Measurements from ENCODE around the gene TOM1L2.
"Not testable (repeated sequence)": the region's sequence is repeated elsewhere in the genome, so short reads cannot be mapped to it uniquely, and the experiment has no call there.

TOM1L2 gene

DNA sequence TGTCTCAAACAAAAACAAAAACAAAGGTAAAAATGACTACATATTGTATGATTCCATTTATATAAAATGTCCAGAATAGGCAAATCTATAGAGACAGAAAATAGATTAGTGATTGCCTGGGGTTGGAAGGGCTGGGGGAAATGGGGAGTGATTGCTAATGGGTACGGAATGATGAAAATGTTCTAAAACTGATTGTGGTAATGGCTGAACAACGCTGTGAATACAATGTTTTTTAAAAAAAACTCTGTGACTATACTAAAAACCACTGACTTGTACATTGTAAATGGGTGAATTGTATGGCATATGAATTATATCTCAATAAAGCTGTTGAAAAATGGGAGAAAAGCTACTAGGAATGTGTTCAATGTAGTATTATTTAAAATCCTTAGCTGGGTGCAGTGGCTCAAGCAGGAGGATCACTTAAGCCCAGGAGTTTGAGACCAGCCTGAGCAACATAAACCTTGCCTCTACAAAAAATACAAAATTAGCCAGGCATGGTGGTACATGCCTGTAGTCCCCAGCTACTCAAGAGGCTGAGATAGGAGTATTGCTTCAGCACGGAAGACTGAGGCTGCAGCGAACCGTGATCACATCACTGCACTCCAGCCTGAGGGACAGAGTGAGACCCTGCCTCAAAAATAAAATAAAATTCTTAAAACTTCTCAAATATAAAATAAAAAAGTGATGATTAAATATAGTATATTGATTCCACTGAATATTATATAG is 47.9 kb downstream of the TOM1L2 start:
- no peak for DNase-seq (ENCODE audit: low read depth)

DNA sequence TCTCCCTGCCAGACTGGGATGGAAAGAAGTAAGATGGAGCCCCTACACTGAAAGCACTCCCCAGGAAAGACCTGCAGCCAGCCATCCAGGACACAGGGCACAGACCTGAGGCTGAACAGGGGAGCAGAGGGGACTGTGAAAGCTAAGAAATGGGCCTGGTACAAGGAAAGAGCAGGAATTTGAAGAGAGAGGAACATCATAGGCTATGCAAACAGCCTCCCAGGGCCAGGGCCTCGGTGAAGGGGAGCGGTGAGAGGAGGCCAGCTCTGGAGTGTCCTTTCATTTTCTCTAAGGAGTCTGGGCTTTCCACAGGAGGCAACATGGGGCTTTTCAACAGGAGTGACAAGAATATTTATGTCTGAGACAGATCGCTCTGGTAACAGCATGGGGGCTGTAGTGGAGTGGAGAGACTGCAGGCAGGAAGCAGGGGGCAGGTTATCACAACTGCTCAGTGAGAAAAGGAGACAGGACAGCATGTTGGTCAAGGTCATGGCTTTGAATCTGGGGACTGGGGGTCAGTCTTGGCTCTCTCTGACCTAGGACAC is 50.1 kb downstream of the TOM1L2 start:
- DNase-seq (ENCODE audit: low read depth): no peak

DNA sequence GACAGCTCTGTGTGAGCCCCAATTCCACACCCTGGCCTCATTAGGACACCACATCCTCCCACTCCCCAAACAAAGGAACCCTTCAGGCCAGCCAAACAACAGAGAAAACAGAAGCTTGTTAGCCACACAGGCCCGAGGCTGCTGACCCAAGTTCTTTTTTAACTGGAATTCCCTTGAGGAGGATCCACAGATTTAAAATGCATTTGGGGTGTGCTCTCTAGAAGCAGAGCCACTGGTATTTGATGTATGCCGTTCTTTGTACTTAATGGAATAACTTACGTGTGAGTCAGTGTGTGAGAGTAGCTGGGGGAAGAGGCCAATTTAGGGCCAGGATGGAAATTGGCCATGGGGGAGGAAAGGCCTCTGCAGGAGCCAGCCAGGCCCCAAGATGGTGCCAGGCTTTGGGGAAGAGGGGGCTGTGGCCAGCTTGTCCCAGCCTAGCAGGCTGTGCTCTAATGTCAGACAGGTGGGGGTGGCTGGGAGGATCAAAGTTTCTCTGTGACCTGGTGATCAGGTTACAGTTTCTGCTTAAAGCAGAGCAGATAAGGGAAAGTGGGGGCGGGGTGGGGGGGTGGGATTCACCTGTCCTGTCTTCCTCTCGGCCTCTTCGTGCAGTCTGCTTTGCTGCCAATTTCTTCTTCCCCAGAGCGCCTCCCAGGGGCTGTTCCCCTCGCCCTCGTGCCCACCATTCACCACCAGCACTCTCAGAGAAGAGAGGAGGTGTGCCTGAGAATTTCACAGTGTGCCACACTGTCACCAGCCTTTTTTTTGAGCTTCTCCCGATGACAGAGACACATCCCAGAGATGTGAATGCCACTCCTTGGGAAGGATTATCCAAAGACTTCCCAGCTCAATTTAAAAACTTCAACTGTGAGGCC is 50.8 kb downstream of the TOM1L2 start:
- no peak for DNase-seq (ENCODE audit: low read depth)

DNA sequence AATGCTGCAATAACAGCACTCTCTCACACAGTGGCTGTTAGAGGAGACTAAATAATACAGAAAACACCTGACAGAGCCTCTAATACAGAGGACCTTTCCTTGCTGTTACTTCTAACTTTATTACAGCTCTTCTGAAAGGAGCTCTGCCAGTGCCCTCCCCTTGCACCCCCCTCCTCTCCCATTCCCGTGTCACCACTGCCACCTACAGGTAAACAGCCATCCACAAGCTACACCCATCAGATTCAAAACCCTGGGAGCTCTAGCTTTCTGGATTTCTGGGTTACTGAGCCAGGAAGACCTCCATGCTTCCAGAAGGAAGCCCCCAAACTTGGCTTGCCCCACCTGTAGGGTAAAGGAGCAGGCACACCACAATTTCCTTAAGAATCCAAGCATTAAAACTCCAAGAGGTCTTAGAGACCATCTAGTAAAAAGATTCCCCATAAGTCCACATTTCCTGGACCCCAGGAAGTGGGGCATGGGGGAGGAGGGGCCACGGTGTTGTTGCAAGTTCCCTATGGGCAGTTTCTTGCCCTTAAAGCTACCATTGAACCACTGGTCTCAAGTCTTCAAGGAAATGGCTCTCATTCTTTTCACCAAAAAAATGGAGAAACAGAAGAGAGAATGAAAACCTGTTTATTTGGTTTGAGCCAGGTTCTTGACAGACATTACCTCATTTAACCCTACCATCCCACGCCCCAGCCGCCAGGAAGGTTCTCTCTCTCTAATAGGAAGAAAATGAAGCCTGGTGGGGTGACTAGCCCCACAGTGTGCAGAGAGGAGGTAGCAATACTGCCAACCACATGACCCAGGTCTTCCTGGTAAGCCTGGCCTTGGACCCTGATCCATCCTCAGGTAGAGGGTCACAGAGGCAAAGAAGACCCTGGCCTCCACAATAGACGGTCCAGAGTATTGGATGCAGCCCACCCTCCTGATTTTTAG is 52.8 kb downstream of the TOM1L2 start:
- peak; percentile 55 for DNase-seq (ENCODE audit: low read depth)

DNA sequence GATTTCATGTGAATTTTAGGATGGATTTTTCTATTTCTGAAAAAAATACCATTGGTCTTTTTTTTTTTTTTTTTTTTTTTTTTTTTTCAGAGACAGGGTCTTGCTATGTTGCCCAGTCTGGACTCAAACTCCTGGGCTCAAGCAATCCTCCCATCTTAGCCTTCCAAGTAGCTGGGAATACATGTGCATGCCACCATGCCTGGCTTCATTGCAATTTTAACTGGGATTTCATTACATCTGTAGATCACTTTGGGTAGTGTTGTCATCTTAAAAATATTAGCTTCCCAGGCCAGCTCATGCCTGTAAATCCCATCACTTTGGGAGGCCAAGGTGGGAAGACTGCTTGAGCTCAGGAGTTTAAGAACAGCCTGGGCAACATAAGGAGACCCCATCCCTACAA is 54.8 kb downstream of the TOM1L2 start:
- no peak for DNase-seq (ENCODE audit: low read depth)

DNA sequence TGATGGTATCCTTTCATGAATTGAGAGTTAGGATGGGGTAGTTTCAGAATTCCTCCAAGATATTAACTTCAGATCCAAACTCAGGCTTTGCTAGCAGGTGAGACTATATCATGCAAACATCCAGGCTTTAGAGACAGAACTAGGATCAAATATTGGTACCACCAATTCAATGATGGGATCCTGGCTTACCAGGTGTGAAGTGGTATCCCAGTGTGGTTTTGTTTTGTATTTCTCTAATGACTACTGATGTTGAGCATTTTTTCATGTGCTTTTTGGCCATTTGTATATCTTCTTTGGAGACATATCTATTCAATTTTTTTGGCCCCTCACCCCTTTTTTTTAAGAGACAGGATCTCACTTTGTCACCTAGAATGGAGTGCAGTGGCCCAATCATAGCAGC is 57.0 kb downstream of the TOM1L2 start:
- DNase-seq (ENCODE audit: low read depth): no peak

DNA sequence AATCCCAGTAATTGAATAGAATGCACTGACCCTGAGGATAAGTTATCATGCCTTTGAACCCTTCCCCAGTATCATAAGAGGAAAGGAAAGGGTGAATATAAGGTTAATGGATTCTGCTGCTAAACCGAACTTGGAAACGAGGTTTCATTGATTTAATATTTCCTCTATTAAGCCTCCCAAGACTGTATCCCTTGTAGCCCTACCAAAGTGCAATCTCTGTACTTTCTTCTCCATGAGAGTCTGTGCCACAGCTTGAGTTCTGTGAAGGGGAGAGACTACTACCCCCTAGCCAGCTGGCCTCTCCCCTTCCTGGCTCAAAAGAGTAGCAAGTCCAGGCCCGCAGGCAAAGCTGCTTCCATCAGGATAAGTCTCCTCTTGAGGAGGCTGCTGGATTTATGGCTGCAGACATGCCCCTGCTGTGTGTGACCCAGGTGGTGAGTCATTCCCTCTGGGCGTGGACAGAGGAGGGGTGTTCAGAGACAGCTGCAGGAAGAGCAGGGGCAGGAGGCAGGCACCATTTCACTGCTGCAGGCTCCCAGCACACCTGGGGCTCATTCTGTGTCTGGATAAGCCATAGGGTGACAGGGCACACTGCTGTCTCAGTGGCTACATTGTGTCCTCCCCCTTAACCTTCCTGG is 58.4 kb downstream of the TOM1L2 start:
- peak; percentile 2 for DNase-seq (ENCODE audit: low read depth)

DNA sequence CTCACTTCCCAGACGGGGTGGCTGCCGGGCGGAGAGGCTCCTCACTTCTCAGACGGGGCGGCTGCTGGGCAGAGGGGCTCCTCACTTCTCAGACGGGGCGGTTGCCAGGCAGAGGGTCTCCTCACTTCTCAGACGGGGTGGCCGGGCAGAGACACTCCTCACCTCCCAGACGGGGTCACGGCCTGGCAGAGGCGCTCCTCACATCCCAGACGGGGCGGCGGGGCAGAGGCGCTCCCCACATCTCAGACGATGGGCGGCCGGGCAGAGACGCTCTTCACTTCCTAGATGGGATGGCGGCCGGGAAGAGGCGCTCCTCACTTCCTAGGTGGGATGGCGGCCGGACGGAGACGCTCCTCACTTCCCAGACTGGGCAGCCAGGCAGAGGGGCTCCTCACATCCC is 59.9 kb downstream of the TOM1L2 start:
- not testable (repeated sequence) for DNase-seq (ENCODE audit: low read depth)

DNA sequence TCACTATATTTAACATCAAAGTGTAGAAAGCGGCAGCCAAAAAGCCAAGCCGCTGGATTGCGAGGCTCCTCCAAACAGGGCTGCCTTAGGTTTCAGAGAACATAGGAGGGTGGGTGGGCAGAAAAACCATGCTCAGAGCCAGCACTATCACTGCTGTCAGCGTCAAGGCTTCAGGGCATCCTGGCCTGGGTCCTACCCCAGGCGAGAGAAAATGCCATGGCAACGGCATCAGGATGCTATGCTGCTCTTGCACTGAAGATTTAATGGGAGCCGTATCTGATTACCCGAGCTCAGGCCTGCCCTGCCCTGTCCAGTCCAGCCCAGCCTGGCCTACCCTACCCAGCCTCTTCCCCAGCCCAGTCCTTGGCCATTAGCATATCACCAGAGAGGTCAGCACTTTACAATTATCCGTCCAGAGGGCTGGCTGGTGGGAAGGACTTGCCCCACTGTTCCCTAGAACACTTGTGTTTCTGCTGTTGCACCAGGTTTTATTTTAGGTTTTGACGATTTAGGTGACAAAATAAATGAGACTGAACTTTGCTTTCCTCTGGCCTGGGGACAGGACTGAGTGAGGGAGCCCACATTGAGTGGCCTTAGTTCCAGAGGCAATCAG is 61.1 kb downstream of the TOM1L2 start:
- DNase-seq (ENCODE audit: low read depth): no peak

DNA sequence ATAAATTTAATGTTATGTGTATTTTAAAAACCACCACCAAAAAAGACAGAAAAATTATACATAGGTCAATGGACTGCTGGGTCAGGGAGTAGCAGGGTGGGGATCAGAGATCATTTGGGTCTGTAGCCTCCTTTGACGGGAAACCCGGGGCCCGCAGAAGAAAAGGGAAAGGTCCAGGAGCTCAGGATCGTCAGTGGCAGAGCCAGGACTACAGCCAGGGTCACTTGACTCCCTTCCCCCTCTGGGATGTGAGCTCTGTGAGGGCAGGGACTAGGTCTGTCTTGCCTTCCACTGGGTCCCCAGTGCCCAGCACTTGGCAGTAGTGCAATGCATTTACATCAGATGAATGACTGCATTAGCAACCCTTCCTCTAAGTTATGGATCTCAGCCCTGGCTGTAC is 62.1 kb downstream of the TOM1L2 start:
- DNase-seq (ENCODE audit: low read depth): no peak

DNA sequence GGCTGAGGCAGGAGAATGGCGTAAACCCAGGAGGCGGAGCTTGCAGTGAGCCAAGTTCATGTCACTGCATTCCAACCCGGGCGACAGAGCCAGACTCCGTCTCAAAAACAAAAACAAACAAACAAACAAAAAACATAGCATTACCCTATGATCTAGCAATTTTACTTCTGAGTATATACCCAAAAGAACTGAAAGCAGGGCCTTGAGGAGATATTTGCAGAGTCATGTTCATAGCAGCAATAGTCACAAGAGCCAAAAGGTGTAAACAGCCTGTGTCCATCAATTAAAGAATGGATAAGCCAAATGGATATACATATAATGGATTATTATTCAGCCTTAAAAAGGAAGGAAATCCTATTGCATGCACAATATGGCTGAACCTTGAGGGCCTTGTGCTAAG is 63.1 kb downstream of the TOM1L2 start:
- no peak for DNase-seq (ENCODE audit: low read depth)

DNA sequence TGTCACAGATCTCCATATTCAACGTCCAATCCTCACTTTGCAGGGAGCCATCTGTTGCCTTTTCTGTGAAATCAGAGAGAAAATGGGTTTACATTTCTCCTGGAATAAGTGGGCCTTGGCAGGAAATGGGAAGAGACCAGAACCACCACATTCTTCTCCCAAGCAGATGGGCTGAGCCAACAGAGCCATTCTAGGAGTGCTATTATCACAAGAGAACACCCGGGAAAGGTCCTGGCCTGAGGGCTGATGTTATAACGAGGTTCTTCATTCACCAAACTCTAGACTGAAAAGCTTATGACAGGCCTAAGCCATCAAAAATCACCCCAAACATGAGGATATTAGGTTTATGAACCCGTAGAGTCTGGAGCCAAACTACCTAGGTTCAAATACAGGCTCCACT is 64.7 kb downstream of the TOM1L2 start:
- DNase-seq (ENCODE audit: low read depth): no peak

DNA sequence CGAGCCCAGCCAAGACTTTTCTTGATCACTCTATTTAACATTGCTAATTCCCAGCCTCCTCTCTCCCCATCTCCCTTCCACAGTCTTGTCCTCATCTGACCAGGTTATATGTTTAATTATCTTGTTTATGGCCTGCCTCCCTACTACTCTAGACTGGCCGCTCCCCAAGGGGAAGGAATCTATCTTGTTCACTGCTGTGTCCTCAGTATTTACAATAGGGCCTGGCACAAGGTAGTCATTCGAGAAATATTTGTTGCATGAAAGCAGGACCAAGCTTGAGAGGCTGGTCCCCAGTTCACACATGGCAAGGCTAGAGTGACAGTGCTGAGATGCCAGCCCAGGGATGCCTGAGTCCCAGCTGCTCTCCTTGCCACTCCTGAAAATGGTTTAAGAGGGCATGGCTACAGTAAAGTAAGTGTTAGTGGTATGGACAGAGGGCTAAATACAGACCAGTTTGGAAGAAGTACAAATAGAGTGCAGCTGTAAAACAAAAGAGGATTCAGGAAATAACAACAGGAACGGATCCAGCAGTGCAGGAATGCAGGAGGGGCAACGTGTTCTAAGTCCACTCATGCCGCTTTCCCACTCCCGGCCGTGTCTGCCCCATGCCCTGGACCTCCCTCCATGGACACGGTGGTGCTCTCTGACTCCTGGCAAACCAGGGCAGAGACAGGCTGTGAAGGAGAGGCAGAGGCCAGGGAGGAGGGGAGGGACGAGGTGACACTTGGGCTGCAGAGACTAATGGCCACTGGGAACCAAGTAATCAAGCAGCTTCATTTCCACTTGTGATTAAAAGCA is 65.6 kb downstream of the TOM1L2 start:
- no peak for DNase-seq (ENCODE audit: low read depth)

DNA sequence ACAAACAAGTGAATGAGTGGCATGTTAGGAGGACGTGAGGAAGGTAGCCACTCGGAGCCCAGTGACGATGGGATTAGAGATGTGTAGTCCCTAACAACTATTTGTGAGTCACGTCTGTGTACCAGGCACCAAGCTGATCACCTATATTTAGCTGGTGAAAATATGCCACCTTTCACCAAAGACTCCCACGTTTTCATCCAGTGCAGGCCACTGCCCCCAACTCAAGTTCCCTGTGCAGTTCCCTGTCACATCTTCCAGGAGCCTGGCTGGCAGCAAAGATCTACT is 67.2 kb downstream of the TOM1L2 start:
- no peak for DNase-seq (ENCODE audit: low read depth)

DNA sequence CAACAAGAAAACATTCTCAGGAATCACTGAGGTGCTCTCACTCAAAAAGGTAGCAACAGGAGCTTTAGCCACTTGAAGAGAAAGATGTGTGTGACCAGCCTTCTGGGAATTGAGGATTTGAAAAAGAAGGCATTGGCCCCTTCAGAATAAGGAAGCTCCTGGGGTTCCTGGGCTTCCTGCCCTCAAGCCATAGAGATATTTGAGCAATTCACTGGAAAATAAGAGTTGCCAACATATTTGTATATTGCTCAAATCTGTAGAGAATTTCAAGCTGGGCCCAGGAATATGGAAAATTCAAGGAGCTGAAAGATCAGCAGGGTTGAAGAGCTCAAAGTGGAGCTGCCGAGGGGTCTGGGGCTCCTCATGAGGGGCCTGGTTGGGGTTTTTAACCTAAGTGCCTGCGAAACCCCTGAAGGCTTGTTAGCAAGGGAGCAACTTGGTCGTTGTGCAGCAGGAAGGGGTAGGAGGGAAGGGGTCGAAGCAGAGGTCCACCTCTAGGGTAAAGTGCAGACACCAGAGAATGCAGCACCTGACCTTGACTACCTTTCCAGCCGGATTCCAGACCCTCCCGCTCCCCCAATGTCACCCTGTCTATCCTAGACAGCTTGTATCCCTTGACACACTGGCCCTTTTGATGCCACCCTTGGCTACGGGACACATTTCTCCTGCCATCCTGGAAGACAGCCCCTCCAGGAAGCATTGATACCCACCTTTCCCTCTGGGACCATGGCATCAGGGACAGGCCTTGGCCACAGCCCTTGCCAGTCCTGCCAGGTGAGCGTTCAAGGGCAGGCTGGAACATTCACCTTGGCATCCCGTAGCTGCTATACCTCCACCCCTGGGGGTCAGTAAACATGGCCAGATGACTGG is 67.8 kb downstream of the TOM1L2 start:
- DNase-seq (ENCODE audit: low read depth): no peak

DNA sequence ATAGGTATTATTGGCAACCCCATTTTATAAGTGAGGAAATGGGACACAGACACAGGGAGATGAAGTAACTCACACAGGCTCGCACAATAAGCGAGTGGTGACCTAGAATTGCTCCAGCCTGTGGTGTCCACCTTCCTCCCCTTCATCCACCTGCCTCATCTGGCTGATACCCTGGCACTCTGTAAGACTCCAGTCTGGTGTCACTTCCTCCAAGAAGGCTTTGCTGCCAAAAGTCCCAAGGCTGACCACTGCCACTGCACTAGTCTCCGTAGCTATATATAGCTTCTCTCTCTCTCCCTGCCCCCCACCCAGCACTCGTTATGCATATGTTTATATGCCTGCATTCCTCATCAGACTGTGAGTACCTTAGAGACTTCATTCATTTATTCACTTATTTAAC is 69.3 kb downstream of the TOM1L2 start:
- no peak for DNase-seq (ENCODE audit: low read depth)

DNA sequence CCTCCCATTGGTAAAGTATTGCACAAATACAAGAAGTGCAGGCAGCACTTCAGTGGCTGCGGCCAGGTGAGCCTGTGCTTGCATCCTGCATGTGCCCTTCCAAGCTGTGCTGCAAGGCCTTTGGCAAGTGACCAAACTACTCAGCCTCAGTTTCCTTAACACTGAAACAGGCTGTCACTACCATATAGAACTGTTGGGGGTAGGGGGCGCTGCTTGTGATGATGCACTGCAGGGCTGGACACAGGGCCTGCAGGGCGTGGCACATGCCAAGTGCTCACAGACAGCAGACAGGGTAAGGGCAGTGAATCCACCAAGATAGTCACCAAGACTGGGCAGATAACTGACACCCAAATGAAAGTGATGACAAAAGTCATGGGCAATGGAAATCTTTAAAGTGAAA is 69.8 kb downstream of the TOM1L2 start:
- no peak for DNase-seq (ENCODE audit: low read depth)

DNA sequence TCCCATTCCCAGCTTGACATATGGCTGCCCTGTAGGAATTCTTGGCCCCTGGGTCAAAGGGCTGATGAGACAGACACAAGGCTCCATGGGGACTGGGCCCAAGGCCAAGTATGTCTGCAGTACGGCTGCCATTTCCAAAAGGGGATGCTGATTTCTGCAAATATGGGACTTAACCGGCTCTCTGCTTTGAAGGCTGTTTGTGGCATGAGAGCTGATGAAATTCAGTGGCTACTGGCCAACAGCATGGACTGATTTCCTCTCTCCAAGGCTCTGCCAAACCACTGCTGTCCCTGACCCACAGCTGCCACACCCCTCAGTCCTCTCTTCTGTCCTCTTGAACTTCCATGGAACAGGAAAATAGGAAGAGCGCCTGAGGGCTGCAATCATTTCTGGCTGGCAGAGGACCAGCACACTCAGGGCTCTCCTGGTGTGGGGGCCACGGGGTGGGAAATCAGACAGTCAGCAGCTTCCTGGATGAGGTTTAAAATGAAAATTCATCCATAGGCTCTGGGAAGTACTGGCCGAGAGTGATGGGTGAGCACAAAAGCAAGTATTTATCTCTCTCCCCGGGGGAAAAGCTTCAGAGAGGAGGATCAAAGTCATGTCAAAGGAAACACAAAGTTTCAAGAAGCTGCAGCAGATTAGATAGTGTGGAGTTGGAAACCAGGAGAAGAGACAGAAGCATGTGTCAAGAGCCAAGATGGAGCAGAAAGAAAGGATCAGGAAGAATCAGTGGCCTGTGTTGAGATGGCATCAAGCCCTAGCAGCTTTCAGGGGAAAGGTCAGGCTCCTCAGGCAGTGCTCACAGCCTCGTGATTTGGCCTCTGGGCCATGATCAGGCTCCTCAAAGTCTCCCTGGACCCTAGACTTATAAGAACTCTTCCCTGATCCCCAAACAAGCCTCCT is 71.3 kb downstream of the TOM1L2 start:
- DNase-seq (ENCODE audit: low read depth): no peak

DNA sequence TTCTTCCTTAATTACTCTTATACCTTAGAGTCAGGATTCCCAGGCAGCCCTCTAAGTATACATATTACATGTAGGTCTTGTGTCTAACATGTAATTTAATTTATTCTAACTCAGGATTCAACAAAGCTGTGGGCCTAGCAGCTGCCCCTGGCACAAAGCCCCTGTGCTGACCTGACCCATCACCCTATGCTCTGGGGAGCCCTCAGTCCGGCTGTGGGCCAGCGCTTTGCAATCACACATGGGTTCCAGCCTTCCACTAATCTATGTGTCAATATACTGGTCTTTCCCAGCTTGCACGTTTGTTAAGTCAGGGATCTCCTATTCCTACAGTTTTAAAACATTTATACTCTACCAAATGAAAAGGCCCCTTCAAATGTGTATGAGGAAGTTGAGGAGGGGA is 72.7 kb downstream of the TOM1L2 start:
- no peak for DNase-seq (ENCODE audit: low read depth)

Data from stimulated activated CD4-positive, alpha-beta T cell treated with anti-CD3 and anti-CD28 coated beads, Interleukin-2, amount 100 ng/mL, for 4 hours (primary cell).